Measurements from ENCODE around the gene PKN2. TPM values are rescaled to one million over a fixed set of nuclear protein-coding genes. Genes with fewer than 3 reads are reported as not detected.
"Not testable (repeated sequence)": the region's sequence is repeated elsewhere in the genome, so short reads cannot be mapped to it uniquely, and the experiment has no call there.

PKN2 gene
- total RNA-seq, 3 donors from 2014 or later = 47.0 to 75.5 (median 60.3) TPM

DNA sequence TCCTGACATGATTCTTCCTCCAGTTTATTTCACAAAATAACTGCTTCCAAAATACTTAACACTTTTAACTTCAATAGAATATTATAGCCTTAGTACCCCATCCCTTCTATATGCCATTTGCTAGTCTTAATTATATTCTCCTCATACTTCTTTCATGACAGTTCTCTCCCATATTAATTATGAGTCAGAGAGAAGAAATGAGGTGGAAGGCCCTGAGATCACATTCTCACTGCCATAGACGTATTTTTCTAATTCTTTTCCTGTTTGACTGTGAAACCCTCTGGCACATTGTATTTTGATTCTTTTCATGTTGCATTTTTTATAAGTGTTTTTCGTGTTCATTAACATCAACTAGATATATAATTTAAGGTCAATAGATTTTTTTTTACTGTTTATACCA, 118.9 kb downstream of the PKN2 start:
- peaks cover 5% of the 10 kb centered on the region for H3K36me3 ChIP-seq
- H3K27me3 ChIP-seq = no peaks in the 10 kb centered on the region
- H3K9me3 ChIP-seq = no peaks in the 10 kb centered on the region
- H3K4me3 ChIP-seq = no peak overlapping the region
- TF ChIP-seq POLR2A (IDR thresholded peaks at IDR 0.05) (no peak), POLR2AphosphoS5 (IDR thresholded peaks at IDR 0.05) (no peak)
- TF ChIP-seq, protein P1, sequence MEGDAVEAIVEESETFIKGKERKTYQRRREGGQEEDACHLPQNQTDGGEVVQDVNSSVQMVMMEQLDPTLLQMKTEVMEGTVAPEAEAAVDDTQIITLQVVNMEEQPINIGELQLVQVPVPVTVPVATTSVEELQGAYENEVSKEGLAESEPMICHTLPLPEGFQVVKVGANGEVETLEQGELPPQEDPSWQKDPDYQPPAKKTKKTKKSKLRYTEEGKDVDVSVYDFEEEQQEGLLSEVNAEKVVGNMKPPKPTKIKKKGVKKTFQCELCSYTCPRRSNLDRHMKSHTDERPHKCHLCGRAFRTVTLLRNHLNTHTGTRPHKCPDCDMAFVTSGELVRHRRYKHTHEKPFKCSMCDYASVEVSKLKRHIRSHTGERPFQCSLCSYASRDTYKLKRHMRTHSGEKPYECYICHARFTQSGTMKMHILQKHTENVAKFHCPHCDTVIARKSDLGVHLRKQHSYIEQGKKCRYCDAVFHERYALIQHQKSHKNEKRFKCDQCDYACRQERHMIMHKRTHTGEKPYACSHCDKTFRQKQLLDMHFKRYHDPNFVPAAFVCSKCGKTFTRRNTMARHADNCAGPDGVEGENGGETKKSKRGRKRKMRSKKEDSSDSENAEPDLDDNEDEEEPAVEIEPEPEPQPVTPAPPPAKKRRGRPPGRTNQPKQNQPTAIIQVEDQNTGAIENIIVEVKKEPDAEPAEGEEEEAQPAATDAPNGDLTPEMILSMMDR (IDR thresholded peaks at IDR 0.05) = no peak
- no peak for DNase-seq (ENCODE audit: low spot score in 2 of 2)
- H3K27ac ChIP-seq = no peak overlapping the region
- no peaks in the 10 kb centered on the region for H3K4me1 ChIP-seq
- intact Hi-C loops (cut with DNase I; ENCODE audit: low total_unique reads) = no loop called here

DNA sequence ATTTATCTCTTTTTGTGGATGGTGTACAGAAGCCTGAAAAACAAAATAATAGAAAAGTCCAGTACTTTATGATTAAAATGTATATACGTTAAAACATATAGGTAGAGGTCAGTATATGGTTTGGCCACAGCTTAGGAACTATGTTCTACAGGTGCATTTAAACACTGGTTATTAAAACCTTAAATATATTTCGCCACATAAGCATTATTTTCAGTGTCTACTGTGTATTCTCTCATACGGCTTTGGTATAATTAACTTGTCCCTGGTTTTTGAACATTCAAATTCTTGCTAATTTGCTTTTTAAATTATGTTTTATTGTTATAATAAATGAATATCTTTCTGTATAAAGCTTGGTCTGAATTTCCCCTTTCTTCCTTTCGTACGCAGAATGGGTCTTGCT, 119.4 kb downstream of the PKN2 start:
- TF ChIP-seq, protein P1 (IDR thresholded peaks at IDR 0.05) = no peak
- no peak for TF ChIP-seq POLR2A (IDR thresholded peaks at IDR 0.05)
- TF ChIP-seq POLR2AphosphoS5 (IDR thresholded peaks at IDR 0.05) = no peak
- H3K27ac ChIP-seq = no peak overlapping the region
- H3K9me3 ChIP-seq = no peaks in the 10 kb centered on the region
- no peak overlapping the region for H3K4me3 ChIP-seq
- H3K27me3 ChIP-seq = no peaks in the 10 kb centered on the region
- DNase-seq (ENCODE audit: low spot score in 2 of 2) = no peak
- intact Hi-C loops (cut with DNase I; ENCODE audit: low total_unique reads) = no loop called here
- peaks cover 5% of the 10 kb centered on the region for H3K36me3 ChIP-seq
- no peaks in the 10 kb centered on the region for H3K4me1 ChIP-seq

DNA sequence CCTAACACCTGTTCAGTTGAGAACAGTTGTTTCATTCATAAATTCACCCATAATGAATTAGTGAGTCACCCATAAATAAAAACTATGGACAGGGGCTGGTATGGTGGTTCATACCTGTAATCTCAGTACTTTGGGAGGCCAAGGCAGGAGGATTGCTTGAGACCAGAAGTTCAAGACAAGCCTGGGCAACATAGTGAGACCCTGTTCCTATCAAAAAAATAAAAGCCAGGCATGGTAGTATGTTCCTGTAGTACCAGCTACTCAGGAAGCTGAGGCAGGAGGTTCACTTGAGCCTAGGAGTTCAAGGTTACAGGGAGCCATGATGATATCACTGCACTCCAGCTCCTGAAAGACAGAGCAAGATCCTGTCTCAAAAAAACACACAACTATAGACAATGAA, 128.3 kb downstream of the PKN2 start:
- H3K36me3 ChIP-seq = no peaks in the 10 kb centered on the region
- no peaks in the 10 kb centered on the region for H3K9me3 ChIP-seq
- H3K27ac ChIP-seq = no peak overlapping the region
- H3K4me3 ChIP-seq = no peak overlapping the region
- intact Hi-C loops (cut with DNase I; ENCODE audit: low total_unique reads) = no loop called here
- H3K27me3 ChIP-seq = no peaks in the 10 kb centered on the region
- H3K4me1 ChIP-seq = no peaks in the 10 kb centered on the region
- DNase-seq (ENCODE audit: low spot score in 2 of 2) = no peak
- TF ChIP-seq POLR2AphosphoS5 (IDR thresholded peaks at IDR 0.05) = no peak
- TF ChIP-seq POLR2A (IDR thresholded peaks at IDR 0.05) = no peak

DNA sequence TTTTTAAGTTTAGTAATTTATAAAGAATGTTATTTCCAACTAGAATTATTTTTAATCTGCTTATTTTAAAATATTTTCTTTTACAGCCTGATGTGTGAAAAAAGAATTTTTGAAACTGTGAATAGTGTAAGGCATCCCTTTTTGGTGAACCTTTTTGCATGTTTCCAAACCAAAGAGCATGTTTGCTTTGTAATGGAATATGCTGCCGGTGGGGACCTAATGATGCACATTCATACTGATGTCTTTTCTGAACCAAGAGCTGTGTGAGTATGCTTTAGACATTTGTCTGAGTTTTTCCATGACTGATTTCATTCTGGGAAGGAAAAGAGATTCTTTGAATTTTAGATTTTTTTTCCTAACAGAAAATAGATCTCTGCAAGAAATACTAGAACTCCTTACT, 129.4 kb downstream of the PKN2 start:
- no peaks in the 10 kb centered on the region for H3K9me3 ChIP-seq
- no peak for DNase-seq (ENCODE audit: low spot score in 2 of 2)
- H3K4me3 ChIP-seq = no peak overlapping the region
- no peak for TF ChIP-seq POLR2AphosphoS5 (IDR thresholded peaks at IDR 0.05)
- TF ChIP-seq, protein P1 (IDR thresholded peaks at IDR 0.05) = no peak
- no peak overlapping the region for H3K27ac ChIP-seq
- intact Hi-C loops (cut with DNase I; ENCODE audit: low total_unique reads) = no loop called here
- no peaks in the 10 kb centered on the region for H3K27me3 ChIP-seq
- H3K36me3 ChIP-seq = no peaks in the 10 kb centered on the region
- H3K4me1 ChIP-seq = no peaks in the 10 kb centered on the region

DNA sequence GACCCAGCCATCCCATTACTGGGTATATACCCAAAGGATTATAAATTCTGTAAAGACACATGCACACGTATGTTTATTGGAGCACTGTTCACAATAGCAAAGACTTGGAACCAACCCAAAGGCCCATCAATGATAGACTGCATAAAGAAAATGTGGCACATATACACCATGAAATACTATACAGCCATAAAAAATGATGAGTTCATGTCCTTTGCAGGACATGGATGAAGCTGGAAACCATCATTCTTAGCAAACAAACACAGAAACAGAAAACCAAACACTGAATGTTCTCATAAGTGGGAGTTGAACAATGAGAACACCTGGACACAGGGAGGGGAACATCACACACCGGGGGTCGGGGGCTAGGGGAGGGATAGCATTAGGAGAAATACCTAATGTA, 135.6 kb downstream of the PKN2 start:
- intact Hi-C loops (cut with DNase I; ENCODE audit: low total_unique reads); H3K27ac ChIP-seq; H3K36me3 ChIP-seq: not testable (repeated sequence)

DNA sequence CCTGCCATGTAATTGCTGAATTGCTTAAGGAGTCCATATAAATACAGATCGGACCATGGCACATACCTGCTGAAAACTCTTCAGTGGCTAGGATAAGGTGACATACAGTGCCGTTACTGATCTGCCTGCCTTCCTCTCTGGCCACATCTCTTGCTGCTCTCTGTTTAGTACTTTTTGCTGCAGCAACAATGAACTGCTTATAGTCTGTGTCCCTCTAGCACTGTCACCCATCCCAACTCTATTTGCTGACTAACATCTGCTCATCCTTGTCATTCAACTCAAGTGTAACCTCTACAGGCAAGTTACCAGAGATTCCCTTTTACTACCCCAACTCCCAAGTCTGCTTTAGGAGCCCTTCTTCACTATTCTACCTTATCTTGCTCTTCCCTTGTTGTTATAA, 141.6 kb downstream of the PKN2 start:
- no peak for TF ChIP-seq POLR2A (IDR thresholded peaks at IDR 0.05)
- TF ChIP-seq, protein P1 (IDR thresholded peaks at IDR 0.05) = no peak
- no peak for TF ChIP-seq POLR2AphosphoS5 (IDR thresholded peaks at IDR 0.05)
- Histone ChIP-seq H3K36me3 (no peaks in the 10 kb centered on the region), H3K9me3 (no peaks in the 10 kb centered on the region), H3K27me3 (no peaks in the 10 kb centered on the region), H3K4me1 (no peaks in the 10 kb centered on the region), H3K27ac (no peak overlapping the region), H3K4me3 (no peak overlapping the region)
- intact Hi-C loops (cut with DNase I; ENCODE audit: low total_unique reads) = no loop called here
- no peak for DNase-seq (ENCODE audit: low spot score in 2 of 2)

More for the DNA sequence above, 135.6 kb downstream of the PKN2 start:
- not testable (repeated sequence) for H3K9me3 ChIP-seq; H3K4me1 ChIP-seq; DNase-seq (ENCODE audit: low spot score in 2 of 2); H3K27me3 ChIP-seq; H3K4me3 ChIP-seq

Measured in breast epithelium (tissue), 4 donors.